Measurements from ENCODE around the gene SPTBN5.
A peak's percentile ranks its signal among the peaks of the same experiment; 100 is the strongest.

Gene SPTBN5

DNA sequence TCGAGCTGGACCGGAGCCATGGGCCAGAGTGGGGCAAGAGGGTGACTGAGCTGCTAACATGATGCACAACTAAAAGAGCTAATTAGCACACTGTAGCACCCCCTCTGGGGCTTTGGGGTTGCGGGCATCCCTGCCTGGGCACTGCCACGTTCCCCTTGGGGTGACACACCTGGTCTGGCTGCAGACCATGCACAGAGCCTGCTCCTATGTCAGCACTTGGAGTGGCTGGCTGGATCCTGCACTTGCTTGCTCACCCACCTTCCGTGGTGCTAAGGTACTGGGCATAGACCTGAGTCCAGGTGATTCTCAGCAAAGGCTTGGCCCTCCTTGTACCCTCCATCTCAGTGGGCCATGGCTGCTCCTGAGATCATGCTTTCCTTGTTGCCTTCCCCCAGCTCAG is 12.8 kb upstream of the SPTBN5 start:
- H3K36me3 ChIP-seq, result peaks cover 46% of the 10 kb centered on the region
- H3K4me3 ChIP-seq, result no peak overlapping the region
- H3K9me3 ChIP-seq, result peaks cover 20% of the 10 kb centered on the region
- TF ChIP-seq Cebpa-rat (IDR thresholded peaks at IDR 0.05), result no peak
- no peaks in the 10 kb centered on the region for H3K27me3 ChIP-seq
- H3K27ac ChIP-seq, result 0 out of 2 replicates have a peak overlapping the region, but pooled peaks have one; percentile 26
- H3K9ac ChIP-seq, result no peak overlapping the region
- H3K4me2 ChIP-seq, result no peak overlapping the region
- H3K4me1 ChIP-seq, result peaks cover 48% of the 10 kb centered on the region
- H4K20me1 ChIP-seq, result peaks cover 7% of the 10 kb centered on the region; the same call in 1 of the 2 replicates

DNA sequence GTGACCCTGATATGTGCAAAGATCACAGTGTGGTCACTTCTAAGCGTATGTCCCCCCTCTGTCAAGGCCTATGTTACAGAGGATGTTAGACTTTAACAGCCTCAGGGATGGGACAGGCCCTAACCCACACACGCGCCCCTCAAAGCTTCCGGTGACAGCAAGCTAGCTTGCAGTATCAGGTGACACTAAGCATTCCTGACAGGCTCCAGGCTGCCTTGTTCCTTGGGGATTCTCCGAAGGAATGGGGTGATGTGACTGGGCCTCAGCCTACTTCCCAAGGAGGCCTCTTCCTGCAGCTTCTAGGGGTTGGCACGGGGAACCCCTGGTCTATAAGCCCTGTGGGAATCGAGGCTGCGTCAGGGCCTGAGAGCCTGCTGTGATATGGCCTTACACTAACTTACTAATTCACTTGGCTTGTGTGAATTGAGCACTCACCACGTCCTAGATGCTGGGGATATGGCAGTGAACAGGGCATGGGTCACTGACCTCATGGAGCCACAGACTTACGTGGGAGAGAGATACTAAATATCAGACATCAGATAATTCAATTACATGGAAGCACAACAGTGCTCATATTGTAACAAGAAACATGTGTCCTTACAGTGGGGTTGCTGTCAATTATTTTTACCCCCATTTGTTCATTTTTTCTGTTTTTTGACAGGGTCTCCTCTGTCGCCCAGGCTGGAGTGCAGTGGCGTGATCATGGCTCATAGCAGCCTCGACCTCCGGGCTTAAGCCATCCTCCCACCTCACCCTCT is 11.4 kb upstream of the SPTBN5 start:
- Histone ChIP-seq H4K20me1 (peaks cover 7% of the 10 kb centered on the region; the same call in 1 of the 2 replicates), H3K9ac (no peak overlapping the region), H3K9me3 (peaks cover 20% of the 10 kb centered on the region), H3K4me3 (no peak overlapping the region), H3K36me3 (peaks cover 46% of the 10 kb centered on the region), H3K4me1 (peaks cover 56% of the 10 kb centered on the region), H3K27me3 (no peaks in the 10 kb centered on the region), H3K4me2 (0 out of 2 replicates have a peak overlapping the region, but pooled peaks have one; percentile 73), H3K27ac (0 out of 2 replicates have a peak overlapping the region, but pooled peaks have one; percentile 0)
- no peak for TF ChIP-seq Cebpa-rat (IDR thresholded peaks at IDR 0.05)

DNA sequence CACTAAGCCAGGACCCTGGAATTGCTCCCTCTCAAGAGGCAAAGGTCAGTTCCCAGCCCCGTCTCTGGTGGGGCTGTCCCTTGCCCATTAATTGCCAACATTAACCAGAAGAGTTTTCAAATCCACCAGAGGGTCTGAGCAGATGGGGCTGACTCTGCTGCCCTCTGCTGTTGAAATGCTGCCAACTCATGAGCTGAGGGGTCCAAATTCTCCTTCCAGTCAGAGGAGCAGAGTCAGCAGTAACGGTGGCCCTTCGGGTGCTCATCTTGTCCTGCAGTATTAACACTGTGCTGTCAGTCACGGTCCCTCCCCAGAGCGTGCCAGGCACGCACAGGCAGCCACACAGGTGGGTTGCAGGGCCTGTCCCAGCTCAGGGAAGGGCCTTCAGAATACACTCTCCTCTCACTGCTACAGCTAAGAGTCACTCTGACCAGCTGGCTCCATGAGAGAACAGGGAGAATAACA is 10.7 kb upstream of the SPTBN5 start:
- 0 out of 2 replicates have a peak overlapping the region, but pooled peaks have one; percentile 0 for H3K27ac ChIP-seq
- peaks cover 44% of the 10 kb centered on the region for H3K36me3 ChIP-seq
- peaks cover 7% of the 10 kb centered on the region; the same call in 1 of the 2 replicates for H4K20me1 ChIP-seq
- peaks cover 56% of the 10 kb centered on the region for H3K4me1 ChIP-seq
- H3K4me3 ChIP-seq, result no peak overlapping the region
- no peak overlapping the region for H3K9ac ChIP-seq
- no peaks in the 10 kb centered on the region for H3K27me3 ChIP-seq
- H3K4me2 ChIP-seq, result peak overlapping the region; percentile 73
- peaks cover 20% of the 10 kb centered on the region for H3K9me3 ChIP-seq
- no peak for TF ChIP-seq Cebpa-rat (IDR thresholded peaks at IDR 0.05)

DNA sequence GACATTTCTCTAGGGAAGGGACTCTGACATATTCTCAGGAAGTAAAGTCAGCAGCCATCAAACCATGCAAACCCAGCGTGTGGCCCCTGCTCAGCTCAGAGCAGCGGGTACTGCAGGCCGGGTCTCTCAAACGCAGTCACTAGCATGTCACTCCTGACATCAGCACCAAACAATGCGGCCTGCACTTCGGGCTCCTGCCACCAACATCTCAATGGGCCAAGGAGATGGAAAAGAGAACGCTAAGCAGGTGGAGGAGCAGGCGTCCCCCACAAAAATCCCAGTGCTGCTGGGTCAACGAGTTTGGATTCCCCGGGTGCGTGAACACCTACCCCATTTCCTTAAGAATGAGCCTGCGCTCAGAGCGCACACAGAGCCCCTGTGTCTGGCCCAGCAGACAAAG is 9.9 kb upstream of the SPTBN5 start:
- H3K36me3 ChIP-seq, result peaks cover 36% of the 10 kb centered on the region
- no peak overlapping the region for H3K4me3 ChIP-seq
- 0 out of 2 replicates have a peak overlapping the region, but pooled peaks have one; percentile 3 for H3K27ac ChIP-seq
- peaks cover 7% of the 10 kb centered on the region; the same call in 1 of the 2 replicates for H4K20me1 ChIP-seq
- no peaks in the 10 kb centered on the region for H3K27me3 ChIP-seq
- TF ChIP-seq Cebpa-rat (IDR thresholded peaks at IDR 0.05), result no peak
- H3K9ac ChIP-seq, result peak overlapping the region; percentile 30; the same call in 1 of the 2 replicates
- peak overlapping the region; percentile 73 for H3K4me2 ChIP-seq
- peaks cover 20% of the 10 kb centered on the region for H3K9me3 ChIP-seq
- H3K4me1 ChIP-seq, result peaks cover 64% of the 10 kb centered on the region

DNA sequence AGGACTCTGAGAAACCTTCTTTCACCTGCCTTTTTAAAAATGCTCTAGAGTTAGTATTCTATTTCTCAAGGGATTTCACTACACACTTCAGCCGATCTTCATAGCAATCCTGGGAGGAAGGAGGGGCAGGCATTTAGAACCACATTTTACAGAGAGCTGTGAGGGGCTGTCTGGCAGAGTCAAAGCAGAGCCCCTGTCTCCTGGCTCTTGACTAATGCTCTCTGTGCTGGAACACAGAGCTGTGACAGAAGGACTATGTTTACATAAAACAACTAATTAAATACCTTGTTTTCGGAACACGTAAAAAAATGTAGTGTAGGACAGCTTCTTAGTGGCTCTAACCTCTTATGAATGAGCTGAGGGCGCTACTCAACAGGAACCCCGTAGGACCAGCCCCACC is 7.6 kb upstream of the SPTBN5 start:
- no peak overlapping the region for H3K4me3 ChIP-seq

DNA sequence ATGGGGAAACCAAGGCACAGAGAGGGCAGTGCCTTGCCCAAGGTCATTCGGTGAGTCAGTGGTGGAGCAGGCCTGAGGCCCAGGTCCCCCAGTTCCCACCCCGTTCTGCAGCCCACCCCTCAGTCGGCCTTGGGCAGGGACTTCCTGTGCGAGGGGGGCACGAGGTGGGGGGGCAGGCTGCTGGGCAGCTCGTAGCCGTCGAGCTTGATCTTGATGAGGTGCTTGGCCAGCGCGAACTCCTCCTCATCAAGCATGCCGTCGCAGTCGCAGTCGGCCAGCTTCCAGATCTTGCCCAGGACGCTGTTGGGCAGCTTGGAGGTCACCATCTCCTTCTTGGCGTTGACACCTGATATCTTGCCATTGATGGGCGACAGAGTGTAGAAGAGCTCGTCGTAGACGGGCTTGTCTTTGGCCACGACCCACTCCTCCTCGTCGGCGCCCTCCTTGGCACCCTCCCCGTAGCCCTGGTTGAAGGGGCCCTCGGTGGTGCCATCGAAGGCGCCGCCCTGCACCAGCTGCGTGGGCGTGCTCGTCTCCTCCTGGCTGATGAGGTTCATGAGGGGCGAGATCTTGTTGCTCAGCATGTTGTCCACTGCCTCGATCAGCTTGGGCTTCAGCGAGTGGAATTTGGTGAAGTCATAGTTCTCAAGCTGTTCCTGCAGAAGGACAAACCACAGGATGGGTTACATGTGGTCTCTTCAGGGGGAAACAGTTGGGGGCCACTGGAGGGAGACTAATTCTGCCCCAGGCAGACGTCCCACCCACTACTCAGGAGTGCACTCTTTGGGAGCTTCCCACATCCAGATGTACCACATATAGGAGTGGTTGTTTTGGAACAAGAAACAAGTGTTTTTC is 6.9 kb upstream of the SPTBN5 start:
- peak overlapping the region; percentile 50; the same call in 1 of the 2 replicates for H3K27ac ChIP-seq
- H3K4me3 ChIP-seq, result no peak overlapping the region
- no peak for TF ChIP-seq Cebpa-rat (IDR thresholded peaks at IDR 0.05)
- peak overlapping the region; percentile 75 for H3K4me2 ChIP-seq
- peaks cover 7% of the 10 kb centered on the region; the same call in 1 of the 2 replicates for H4K20me1 ChIP-seq
- H3K27me3 ChIP-seq, result no peaks in the 10 kb centered on the region
- peaks cover 8% of the 10 kb centered on the region for H3K36me3 ChIP-seq
- H3K4me1 ChIP-seq, result peaks cover 85% of the 10 kb centered on the region
- no peak overlapping the region for H3K9ac ChIP-seq
- peaks cover 3% of the 10 kb centered on the region for H3K9me3 ChIP-seq

More for the DNA sequence above, 7.6 kb upstream of the SPTBN5 start:
- peaks cover 14% of the 10 kb centered on the region for H3K36me3 ChIP-seq
- peak overlapping the region; percentile 75 for H3K4me2 ChIP-seq
- peaks cover 10% of the 10 kb centered on the region for H3K9me3 ChIP-seq
- H3K27ac ChIP-seq, result 0 out of 2 replicates have a peak overlapping the region, but pooled peaks have one; percentile 50
- peaks cover 80% of the 10 kb centered on the region for H3K4me1 ChIP-seq
- TF ChIP-seq Cebpa-rat (IDR thresholded peaks at IDR 0.05), result no peak
- H4K20me1 ChIP-seq, result peaks cover 7% of the 10 kb centered on the region; the same call in 1 of the 2 replicates
- H3K9ac ChIP-seq, result no peak overlapping the region; the same call in 1 of the 2 replicates
- H3K27me3 ChIP-seq, result no peaks in the 10 kb centered on the region

DNA sequence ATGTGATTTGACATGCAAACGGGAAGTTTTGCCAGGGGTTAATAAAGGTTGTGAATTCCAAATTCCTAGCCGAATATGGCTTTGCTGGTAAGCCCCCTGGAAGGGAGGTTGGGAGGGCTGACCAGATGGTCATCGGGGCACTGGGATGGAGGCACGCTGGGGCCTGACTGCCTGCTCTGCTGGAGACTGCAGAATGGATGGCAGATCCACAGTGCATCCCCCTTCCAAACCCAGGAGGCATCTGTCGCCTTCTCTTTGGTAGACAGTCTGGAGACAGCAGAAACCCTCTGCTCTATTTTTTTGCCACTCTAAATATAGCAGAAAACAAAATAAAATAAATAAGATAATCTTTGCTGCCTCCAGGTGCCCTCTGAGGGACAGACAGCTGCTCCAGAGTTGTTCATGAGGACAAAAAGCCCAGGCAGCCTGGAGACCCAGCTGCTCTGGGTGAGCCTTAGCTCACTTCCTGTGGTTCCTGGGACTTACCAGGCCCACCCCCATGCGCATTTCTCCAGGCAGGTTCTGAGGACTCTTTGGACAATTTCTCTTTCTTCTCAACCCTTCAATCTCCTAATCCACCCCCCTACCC is 6.1 kb upstream of the SPTBN5 start:
- no peaks in the 10 kb centered on the region for H3K36me3 ChIP-seq
- no peaks in the 10 kb centered on the region for H3K27me3 ChIP-seq
- no peaks in the 10 kb centered on the region for H3K9me3 ChIP-seq
- H3K4me2 ChIP-seq, result peak overlapping the region; percentile 75
- TF ChIP-seq Cebpa-rat (IDR thresholded peaks at IDR 0.05), result no peak
- peaks cover 7% of the 10 kb centered on the region; the same call in 1 of the 2 replicates for H4K20me1 ChIP-seq
- H3K4me3 ChIP-seq, result no peak overlapping the region
- peak overlapping the region; percentile 50 for H3K27ac ChIP-seq
- peak overlapping the region; percentile 6; the same call in 1 of the 2 replicates for H3K9ac ChIP-seq
- peaks cover 92% of the 10 kb centered on the region for H3K4me1 ChIP-seq

DNA sequence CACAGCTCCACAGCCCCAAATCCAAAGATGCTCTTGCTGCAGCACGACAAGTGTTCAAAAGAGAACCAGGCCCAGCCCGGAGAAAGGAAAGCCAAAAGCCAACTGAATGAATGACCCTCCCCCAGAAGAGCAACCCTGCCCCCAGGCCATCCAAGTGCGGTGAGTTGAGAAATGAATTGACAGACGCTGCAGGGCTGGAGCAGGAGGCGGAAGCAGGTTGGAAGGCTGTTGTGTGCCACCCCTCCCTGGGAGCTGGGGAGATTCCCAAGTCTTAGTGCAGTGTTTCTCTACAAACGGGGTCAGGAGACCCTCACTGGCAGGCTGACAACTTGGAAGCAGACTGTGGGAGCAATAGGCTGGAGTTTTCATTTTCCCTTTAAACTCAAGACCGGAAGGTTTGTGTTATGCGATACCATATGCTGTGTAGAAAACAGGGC is 3.5 kb upstream of the SPTBN5 start:
- Histone ChIP-seq H3K9me3 (no peaks in the 10 kb centered on the region), H3K4me1 (peaks cover 96% of the 10 kb centered on the region), H4K20me1 (no peaks in the 10 kb centered on the region), H3K36me3 (no peaks in the 10 kb centered on the region), H3K9ac (0 out of 2 replicates have a peak overlapping the region, but pooled peaks have one; percentile 51), H3K27ac (peak overlapping the region; percentile 37), H3K4me2 (peak overlapping the region; percentile 59), H3K4me3 (no peak overlapping the region), H3K27me3 (no peaks in the 10 kb centered on the region)
- no peak for TF ChIP-seq Cebpa-rat (IDR thresholded peaks at IDR 0.05)

DNA sequence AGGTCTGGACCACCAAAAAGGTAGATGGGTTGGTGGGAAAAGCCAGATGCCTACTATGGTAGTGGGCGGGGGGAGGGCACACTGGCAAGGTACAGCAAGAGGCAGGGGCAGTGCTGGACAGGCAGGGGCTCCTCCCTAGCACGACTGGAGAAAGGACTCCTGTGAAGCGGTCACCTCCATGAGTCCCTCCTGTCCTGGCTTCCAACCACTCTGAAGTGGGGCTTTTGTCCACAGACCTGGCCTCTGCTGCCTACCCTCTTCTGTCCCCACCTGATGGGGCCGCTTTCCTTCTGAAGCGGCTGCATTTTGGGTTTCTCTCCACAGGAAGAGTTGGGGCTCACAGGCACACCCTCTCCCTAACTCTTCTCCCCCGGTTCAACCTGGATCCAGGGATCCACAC is 2.7 kb upstream of the SPTBN5 start:
- H3K4me3 ChIP-seq, result no peak overlapping the region
- H3K4me2 ChIP-seq, result peak overlapping the region; percentile 59

More for the DNA sequence above, 2.7 kb upstream of the SPTBN5 start:
- H3K36me3 ChIP-seq, result no peaks in the 10 kb centered on the region
- H3K9me3 ChIP-seq, result no peaks in the 10 kb centered on the region
- no peak overlapping the region for H3K9ac ChIP-seq
- peak overlapping the region; percentile 37 for H3K27ac ChIP-seq
- no peaks in the 10 kb centered on the region for H4K20me1 ChIP-seq
- peaks cover 96% of the 10 kb centered on the region for H3K4me1 ChIP-seq
- no peak for TF ChIP-seq Cebpa-rat (IDR thresholded peaks at IDR 0.05)
- H3K27me3 ChIP-seq, result no peaks in the 10 kb centered on the region
